Daoy (cell line): ENCODE measurements around the gene LTBP3. TPM values are rescaled to one million over a fixed set of nuclear protein-coding genes. Genes with fewer than 3 reads are reported as not detected.

Experiments
- DNase-seq: peaks from one replicate; pipeline ENCODE4 v3.0.0-alpha.2; 2015; ENCODE audit warnings: low read depth
- total RNA-seq: library from RNA; depleted of rRNA; stranded (reverse); fragments of >200 nt; shearing (Covaris generic); gene quantifications from 2 replicates; pipeline ENCODE4 v1.2.3, GENCODE V29; 2014

The LTBP3 gene
- total RNA-seq, 1 experiment from 2014 or later = 31.0 TPM

- peak; percentile 18 for DNase-seq
Measured at GRCh38 chr11:65554057-65554818, 3.9 kb downstream of the LTBP3 start.

- DNase-seq = no peak
Measured at GRCh38 chr11:65553301-65554001, 4.7 kb downstream of the LTBP3 start.

- DNase-seq = no peak
Measured at GRCh38 chr11:65552388-65552951, 5.7 kb downstream of the LTBP3 start.

GRCh38 chr11:65551572-65552387 lies 6.4 kb downstream of the LTBP3 start:
- no peak for DNase-seq

GRCh38 chr11:65549096-65549495 lies 9.1 kb downstream of the LTBP3 start:
- DNase-seq = no peak

- DNase-seq = no peak
Measured at GRCh38 chr11:65548395-65548794, 9.8 kb downstream of the LTBP3 start.

GRCh38 chr11:65547446-65548125 lies 10.6 kb downstream of the LTBP3 start:
- no peak for DNase-seq

- DNase-seq = peak; percentile 51
Measured at GRCh38 chr11:65546217-65546958, 11.8 kb downstream of the LTBP3 start.

GRCh38 chr11:65545853-65546216 lies 12.3 kb downstream of the LTBP3 start:
- DNase-seq = no peak

GRCh38 chr11:65542738-65543390 lies 15.3 kb downstream of the LTBP3 start:
- no peak for DNase-seq

GRCh38 chr11:65541093-65541982 lies 16.8 kb downstream of the LTBP3 start:
- no peak for DNase-seq

GRCh38 chr11:65540290-65541092 lies 17.7 kb downstream of the LTBP3 start:
- DNase-seq = peak; percentile 93

GRCh38 chr11:65539744-65540289 lies 18.3 kb downstream of the LTBP3 start:
- DNase-seq = no peak

GRCh38 chr11:65538915-65539743 lies 19.0 kb downstream of the LTBP3 start:
- DNase-seq = no peak

- DNase-seq = no peak
Measured at GRCh38 chr11:65538232-65538914, 19.8 kb downstream of the LTBP3 start.

GRCh38 chr11:65537620-65538231 lies 20.4 kb downstream of the LTBP3 start:
- no peak for DNase-seq
